COLO829 (cell line): ENCODE measurements around the gene GRK5.

Source experiments
- DNase-seq: peaks from one replicate; pipeline ENCODE4 v3.0.0; 2012; ENCODE audit warnings: low spot score

GRK5 gene

DNA sequence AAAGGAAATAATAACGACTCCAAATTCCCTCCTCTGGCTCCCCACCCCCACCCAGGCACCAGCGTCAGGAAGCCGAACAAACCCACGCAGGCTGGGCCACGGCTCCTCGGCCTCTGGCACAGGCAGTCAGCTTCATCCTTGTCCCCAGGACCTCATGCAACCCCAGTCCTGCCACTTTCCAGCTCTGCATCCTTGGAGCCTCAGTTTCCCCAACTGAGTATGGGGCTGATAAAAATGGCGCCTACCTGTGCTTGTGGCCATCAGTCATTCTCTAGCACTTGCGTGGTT is 198.1 kb downstream of the GRK5 start:
- no peak for DNase-seq

DNA sequence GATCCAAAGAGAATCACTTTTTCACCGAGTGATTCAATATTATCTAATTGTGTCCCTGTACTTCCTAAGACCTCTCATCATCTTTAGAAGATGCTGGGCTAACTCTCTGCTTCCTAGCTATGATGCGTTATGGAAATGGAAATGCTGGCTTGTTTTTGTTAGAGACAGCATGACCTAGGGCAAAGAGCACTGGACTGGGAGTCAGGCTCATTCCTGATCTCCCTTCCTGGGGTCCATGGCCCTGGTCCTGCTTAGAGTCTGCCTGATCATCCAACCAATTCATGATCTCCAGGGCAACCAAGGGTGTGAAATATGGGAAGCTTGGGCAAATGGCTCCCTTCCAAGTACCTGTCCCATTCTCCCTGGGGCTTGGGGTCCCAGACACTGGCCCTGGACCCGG is 198.8 kb downstream of the GRK5 start:
- no peak for DNase-seq

DNA sequence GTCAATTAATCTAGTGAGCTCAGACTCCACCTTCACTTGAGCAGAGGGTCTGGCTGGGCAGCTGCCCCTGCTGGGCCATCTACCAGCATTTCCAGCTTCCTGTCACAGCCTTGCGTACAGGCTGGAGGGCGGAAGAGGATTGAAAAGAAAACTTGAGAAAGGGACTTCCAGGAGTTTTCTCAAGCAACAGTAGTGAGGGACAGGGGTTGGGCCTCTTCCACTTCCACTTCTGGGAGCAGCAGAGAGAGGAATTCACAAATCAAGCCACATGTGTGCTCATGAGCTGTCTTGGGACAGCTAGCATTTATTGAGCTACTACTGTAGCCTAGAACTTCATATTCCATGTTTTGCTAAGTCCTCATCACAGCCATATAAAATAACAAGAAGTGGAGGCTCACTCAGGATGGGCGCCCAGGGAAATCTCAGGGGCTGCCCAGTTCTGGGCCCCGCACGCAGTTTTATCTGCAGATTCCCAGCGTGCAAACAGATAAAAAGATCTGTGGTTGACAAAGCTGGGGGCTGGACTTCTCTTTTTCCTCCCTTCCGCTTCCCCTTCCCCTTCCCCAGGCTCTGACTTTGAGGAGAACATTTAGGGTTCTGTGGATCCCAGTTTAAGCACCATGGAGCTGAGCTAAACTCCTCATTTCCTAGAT is 199.4 kb downstream of the GRK5 start:
- DNase-seq, result no peak

DNA sequence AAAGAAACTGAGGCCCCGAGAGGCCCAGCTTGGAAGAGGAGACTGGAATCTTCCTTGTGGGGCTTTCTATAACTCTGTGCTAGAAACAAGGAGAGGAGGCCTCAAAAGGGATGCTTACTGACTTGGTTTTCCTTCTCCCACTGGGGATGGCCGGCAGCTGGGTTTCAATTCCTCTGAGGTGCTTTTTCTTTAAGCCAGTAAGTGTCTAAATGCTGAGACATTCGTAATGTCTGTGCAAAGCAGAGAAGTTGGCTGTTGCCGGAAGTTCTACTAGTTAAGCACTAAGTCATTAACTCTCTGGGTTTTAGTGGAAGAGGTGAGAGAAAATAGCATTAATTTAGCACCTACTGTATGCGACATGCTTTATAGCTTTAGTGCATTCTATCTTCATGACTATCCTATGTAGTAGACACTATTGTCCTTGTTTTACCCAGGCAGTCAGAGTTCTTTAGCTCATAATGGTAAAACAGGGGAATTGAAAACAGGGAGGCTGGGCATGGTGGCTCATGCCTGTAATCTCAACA is 199.9 kb downstream of the GRK5 start:
- DNase-seq, result no peak

DNA sequence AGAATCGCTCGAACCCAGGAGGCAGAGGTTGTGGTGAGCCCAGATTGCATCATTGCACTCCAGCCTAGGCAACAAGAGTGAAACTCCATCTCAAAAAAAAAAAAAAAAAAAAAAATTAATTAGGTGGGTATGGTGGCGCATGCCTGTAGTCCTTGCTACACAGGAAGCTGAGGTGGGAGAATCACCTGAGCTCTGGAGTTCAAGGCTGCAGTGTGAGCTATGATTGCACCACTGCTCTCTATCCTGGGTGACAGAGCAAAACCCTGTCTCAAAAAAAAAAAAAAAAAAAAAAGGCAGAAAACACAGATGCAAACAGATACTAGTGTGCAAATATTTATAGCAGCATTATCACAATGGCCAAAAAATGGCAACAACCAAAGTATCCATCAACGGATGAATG is 200.7 kb downstream of the GRK5 start:
- DNase-seq, result no peak

DNA sequence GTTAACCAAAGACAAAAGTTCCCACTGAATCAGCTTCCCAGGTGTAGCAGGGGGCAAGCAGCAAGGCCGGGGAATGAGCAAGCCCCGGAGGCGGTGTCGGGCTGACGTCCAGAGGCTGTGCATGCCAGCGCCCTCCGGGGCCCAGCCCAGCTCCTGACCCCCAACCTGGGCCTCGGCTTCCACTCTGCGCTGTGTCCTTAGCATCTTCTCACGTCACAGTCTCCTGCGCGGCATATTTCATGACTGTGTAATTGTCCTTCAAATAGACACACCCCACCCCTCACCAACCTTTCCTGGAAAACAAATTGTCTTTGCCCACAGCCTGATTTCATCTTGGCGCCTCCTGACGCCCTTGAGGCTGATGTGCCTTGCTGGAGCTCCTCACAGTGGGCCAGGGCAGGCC is 201.6 kb downstream of the GRK5 start:
- DNase-seq, result no peak

DNA sequence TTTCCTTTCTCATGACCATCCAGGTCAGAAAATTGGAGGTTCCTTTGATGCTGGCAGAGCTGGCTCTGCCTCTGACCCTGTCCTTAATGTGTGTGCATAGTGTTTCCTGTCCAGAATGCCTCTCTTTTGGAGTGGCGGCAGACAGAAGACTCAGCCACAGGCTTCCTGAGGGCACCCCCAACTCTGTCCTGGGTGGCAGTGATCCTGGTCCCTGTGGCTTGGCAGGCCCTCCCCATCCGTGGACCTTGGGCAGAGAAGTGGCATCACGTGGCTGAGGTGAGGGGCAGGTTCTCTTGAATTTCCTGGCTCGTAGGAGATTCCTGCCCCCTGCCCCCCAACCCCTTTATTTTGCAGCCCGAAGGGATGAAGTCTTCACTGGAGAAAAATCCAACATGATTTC is 202.0 kb downstream of the GRK5 start:
- DNase-seq, result no peak

DNA sequence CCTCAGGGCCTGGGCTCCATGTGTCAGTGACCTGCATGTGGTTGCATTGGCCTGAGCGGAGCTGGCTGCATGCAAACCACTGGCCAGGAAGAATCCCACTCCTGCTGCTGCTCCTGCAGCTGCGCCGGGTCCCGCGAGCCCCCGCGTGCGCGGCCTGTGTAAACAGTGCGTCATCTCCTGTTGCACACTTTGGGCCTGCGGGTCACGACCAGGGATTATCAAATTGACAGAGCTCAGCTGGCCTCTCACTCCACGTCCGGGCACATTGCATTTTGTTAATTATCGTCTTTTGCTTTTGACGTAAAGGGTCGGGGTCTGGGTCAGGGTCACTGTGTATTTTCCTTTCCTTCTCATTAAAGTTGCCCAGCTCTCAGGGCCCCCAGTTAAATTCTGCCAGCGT is 202.5 kb downstream of the GRK5 start:
- no peak for DNase-seq

DNA sequence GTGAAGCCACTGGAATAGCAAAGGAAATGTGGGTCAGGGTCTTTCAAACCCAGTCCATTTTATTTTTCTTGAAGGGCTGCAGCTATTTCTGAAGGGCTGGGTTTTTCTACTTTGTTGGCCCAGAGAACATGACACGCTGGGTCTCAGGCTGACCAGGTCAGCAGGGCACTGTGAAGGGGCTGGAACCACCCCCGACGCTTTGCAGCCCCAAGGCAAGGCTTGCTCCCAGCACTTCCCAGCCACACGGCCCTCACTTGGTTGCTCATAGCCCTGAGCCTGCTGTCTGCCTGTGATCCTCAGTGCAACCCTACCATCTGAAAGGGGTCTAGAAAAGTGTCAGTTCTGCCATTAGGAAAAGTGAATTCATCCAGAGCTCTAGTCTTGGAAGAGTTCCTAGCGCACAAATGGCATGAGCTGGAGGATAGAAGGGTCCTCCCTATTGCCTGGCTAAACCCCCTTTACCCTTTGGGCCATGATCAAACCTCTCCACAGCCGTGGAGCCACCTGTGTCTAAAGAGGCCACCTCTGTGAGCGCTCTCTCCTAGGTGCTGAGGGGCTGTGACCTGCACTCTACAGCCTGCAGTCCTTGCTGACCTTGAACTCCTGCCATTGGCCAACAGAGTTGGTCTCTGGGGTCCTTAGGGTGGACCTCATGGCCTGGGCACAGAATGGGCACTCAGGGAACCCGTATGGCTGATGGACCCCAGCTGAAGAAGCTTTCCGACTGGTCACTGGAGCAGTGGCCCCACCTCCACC is 203.2 kb downstream of the GRK5 start:
- DNase-seq, result no peak

DNA sequence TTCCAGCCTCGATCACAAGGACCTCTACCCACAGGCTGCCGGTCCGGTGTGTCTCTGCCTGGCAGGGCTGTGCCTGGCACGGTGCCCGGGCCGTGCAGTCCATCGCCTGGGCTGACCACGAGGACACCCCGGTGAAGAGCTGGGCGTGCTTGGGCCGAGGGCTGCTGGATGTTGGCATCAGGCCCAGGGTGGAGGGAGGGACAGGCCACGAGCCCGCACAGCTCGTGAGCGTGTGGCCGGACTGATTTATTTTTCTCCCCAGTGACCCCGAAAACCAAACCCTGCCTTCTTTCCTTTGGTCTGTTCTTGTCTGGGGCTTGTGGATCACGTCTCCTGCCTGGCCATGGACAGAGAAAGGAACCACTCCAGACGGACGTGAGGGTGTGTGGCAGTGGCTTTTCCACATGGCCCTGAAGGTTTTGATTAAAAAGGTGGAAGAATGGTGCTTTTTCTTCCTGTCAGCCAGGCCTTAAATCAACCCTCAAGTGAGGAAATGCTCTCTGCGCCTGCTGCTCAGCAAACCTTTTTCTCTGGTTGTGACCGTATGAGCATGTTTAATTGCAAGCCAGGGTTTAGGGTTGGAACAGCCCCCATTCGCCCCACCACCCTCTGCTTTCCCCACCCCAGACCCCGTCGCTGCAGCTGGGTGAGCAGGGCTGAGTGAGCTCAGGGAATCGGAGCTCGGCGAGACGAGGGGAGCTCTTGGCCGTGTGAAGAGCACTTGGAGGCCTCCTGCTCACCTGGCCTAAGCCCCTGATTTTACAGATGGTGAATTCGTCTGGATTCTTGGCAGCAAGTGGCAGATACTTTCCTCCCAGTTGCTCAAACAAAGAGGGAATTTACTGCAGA is 205.1 kb downstream of the GRK5 start:
- DNase-seq, result peak; percentile 48

DNA sequence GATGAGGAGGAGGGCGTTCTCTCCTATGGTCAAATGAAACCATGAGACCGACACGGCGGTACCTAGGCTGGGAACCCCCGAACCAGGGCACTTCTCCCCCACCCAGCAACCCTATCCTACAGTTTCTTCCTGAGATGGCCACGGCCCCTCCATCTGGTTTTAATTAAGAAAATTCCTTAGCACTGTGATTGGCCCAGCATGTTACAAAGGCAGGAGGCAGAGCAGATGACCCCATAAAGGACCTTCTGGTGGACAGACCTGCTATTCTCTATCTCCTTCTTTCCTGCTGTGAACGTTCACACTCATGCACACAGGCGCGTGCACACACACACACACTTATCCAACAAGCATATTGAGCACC is 205.7 kb downstream of the GRK5 start:
- no peak for DNase-seq

DNA sequence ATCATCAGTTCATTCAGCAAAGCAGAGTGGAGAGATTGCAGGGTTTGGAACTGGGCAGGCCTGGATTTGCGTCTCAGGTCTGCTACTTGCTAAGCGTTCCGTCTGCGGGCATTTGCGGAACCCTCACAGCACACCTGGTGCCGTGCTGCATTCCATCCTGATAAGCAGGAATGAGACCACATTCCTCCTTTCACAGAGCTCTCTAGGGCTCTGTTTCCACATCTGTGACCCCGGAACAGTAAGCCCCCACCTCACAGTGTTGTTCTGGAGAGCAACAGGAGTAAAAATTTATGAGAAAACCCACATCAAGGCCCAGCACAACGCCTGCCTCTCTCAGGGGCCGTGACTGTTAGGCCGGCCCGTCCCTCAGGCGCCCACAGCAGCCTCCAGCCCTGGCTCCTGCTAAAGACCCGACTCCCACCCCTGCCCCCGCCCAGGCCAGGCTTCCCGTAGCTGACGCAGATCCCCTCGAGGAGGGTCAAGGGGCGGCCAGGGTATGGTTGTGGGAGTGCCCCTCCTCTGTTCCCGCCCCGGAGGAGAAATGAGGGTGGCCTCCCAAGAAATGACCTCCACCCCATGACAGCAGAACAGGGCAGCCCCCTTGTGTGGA is 206.2 kb downstream of the GRK5 start:
- DNase-seq, result no peak

DNA sequence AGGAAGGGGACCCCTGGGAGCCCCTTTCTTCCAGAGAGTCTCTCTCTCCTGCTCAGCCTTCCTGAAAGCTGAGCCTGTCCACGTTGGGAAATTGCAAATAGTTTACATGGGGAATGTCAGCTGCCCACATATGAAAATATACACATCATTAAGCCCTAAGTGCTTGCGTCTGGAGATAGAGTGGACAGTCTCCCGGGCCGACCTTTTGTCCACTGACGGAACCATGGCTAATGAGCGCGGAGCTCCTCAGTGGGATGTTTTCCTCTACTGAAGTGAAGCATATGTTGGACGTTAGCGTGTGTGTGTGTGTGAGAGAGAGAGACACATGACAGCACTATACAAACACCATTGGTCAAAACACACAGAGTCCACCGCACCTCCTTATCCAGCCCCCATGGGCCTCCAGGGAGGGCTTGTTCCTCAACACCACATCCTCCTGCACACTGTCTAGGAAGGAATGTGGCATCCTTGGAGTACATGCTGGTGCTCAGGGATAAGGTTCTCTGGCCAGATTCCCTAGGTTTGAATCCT is 206.8 kb downstream of the GRK5 start:
- DNase-seq, result no peak

DNA sequence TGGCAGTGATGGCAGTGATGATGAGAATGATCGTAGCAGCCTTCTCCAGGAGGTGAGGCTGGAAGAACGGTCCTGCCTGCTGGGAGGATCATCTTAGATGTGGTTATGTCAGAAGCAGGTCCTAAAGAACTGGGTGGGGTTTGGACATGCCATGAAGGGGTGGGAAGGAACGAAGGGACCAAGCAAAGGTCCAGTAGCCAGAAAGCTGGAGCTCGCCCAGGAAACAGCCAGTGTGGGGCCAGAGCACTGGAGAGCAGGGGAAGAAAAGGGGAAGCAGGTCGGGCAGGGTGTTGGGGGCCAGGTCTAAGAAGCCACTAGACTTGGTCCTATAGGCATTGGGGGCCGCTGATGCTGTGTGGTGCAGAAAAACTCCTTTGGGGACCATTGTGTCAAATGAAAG is 207.8 kb downstream of the GRK5 start:
- DNase-seq, result no peak

DNA sequence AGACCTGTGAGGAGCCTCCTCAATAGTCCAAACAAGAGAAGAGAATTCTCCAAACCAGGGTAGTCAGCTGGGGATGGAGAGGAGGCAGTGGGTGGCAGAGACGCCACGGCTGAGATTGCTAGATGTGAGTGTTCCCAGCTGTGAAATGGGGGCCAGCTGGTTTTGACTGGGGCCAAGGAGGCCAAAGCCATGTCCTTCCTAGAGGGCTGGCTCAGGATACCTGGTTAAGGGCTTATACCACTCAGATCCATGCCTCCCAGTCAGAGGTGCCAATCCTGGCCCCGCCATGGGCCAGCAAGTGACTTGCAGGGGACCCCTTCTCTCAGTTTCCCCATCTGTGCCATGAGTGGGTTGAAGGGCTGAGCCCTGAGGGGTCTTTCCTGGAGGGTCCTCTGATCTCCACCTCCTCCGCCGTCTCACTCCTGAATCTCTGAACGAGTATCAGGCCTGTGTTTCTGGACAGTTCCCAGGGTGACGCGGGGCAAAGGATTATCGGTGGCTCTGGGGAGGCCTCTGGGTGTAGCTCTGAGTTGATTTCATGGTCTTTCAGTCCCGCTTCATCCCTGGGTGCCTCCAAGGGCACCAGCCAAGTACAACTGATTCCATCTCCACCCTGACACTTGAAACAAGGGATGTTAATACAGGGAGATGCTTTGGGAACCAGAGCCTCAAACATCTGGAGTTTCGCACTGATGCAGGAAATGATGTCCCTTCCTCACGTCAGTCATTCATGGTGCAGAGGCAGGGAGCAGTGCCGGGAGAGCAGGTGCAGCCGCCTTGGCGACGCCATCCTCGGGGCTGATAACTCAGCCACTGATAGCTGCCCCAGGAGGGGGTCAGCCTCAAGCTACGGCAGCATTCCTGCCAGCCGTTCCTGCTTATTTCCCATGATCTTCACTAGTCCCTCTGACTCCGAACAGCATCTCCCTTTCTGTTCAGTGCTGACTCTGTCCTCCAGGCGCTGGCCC is 208.4 kb downstream of the GRK5 start:
- DNase-seq, result no peak

DNA sequence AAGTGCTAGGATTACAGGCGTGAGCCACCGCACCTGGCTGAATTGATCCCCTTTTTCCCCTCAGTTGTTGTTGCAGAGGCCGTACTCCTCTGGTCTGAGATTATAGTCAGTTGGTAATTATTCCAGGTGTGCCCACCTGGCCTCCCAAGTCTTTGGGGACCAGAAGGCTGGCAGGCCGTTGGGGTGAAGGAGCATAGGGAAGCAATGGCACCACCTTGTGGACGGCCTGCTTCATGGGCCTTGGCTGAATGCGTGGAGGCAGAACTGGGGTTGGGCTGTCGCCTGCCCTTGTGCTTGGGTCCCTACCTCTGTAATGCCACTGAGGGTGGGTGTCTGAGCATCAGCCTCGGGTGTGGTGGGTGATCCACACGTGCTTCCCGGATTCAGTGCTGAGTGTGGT is 209.5 kb downstream of the GRK5 start:
- DNase-seq, result peak; percentile 21

DNA sequence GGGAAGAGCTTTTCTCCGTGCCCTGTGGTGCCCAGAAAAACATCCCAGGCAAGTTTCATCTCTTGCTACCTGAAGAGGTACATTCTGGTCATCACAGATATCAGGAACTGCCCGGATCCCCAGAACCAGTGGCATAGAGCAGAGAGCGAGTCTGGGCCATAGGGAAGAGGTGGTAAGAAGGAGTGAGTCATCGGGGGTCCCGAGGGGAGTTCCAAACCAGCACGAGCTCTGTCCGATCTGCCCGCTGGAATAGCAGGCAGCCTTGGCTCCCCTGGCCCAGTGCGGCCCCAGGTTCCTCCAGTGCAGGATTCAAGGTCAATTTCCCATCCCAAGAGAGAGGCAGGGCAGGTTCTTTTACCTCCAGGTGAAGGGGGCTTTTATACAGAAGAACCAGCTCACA is 210.5 kb downstream of the GRK5 start:
- DNase-seq, result no peak

DNA sequence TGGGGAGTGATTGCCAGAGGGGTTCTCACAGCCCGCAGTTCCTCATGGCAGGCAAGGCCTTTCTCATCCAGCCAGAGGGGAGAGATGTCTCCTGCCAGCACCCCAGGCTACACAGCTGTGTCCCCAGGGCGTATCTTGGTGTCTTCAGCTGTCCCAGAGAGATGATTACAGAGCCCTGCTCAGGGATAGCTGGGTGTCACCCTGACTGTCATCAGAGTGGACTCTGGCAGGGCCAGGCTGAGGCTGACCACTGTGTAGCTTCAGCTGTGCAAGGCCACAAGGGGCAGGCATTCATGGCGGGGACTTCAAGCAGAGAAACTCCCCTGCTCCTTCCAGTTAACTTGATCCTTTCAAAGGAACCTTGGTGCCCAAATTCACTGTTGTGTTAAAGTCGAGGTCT is 211.0 kb downstream of the GRK5 start:
- no peak for DNase-seq

DNA sequence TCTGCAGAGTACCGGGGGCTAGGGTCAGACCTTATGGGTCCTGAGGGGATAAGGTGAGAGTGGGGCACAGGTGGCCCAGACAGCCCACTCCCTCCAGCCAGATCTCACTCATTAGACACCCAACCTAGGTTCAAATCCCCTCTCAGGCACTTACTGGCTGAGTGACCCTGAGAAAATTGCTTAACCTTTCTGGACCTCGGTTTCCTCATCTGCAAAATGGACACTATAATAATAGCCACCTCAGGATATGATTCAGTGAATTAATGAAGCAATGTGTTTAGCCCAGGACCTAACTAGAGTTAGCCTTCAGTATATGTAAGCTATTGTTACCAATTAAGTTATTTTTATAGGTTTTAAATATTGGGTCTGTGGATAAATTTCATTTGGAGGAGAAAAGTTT is 212.6 kb downstream of the GRK5 start:
- no peak for DNase-seq

DNA sequence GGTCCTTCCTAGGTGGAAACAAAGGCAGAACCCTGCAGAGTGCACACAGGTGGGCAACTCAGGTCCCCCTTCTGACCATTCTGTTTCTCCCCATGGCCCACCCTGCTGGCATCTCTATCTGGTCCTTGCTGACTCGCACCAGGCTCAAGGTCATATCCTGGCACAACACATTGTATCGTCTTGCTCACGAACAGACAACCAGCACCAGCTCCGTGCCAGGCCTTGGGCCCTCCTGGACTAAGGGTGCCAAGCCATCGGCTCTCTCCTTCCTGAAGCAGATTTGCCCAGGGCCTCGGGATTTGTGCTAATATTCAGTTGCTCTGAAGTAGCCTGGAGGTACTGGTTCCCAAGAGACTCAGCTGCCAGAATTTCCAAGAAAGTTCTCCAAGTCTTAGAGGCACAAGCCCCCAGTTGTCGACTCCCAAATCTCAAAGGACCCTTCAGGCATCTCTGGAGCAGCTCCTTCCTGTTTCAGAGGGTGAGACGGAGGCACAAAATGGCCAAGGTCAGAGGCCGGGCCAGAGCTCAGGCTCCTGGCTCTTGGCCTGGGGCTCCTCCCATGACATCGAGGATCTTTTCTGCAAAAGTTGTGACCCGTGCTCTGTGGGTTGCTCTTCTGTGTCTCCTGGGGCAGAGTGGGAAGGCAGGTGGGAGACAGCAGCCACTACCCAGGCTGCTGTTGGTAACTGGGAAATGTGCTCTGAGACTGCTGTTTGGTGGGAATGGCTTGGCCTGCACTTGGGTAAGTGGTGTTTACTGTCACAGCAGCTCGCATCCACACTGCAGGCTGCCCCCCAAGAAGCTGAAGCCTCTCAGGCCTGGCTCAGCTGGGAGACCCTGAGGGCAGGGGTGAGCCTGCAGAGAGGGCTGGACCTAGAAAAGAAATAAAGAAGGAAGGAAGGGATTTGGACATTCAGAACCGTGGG is 213.8 kb downstream of the GRK5 start:
- DNase-seq, result no peak
